K562 (cell line): ENCODE measurements around the gene ZFYVE27. TPM values are rescaled to one million over a fixed set of nuclear protein-coding genes. Genes with fewer than 3 reads are reported as not detected.

Experiments used
- ATAC-seq: fragments of 200-7000 bp; cut with Tn5 transposase; 3 replicates; pipeline ENCODE4 v1.9.1; 2020; ENCODE audit warnings: moderate library complexity
- BruUV-seq: library from RNA; stranded (reverse); fragments of 400-500 nt; replicated peaks from 2 replicates; lab custom pipeline; 2021; lab: Mats Ljungman, UMichigan
- CTCF ChIA-PET: fragments of 300-600 bp; formaldehyde crosslinking; extraction: SDS; loops from one replicate; lab custom pipeline; 2021; ENCODE audit warnings: low intra/inter-chr PET ratio; lab: Yijun Ruan, JAX
- POLR2A ChIA-PET: fragments of 300-600, 350-650 bp; sonication (Branson Sonifier 250); formaldehyde crosslinking; extraction: SDS; loops from one replicate; lab custom pipeline; 2021; ENCODE audit warnings: antibody characterized with exemption, inconsistent platforms; lab: Yijun Ruan, JAX
- DNase-seq, 4 experiments: peaks; one replicate each; pipeline versions ENCODE4 v3.0.0 to v3.0.0-alpha.2; 2011 to 2018; ENCODE audit warnings: low spot score in 3 of 4, mixed read lengths in 3 of 4; ENCODE audit errors: extremely low read depth in 1 of 4
- FAIRE-seq: peaks from 2 replicates; lab custom pipeline; 2011; peaks lifted over from hg19 to GRCh38; lab: Jason Lieb, UNC
- H2AFZ ChIP-seq: 2 replicates; pipeline ENCODE4 v1.6.0; 2011; ENCODE audit warnings: low read depth, low read length, control low read depth, inconsistent platforms
- H3K27ac ChIP-seq: fragments of 200-600 bp; 3 replicates; pipeline ENCODE4 v1.8.0; 2011; ENCODE audit warnings: low read depth, mild to moderate bottlenecking, control low read depth, inconsistent platforms, low read length, moderate library complexity, mixed read lengths; ENCODE audit errors: extremely low read depth
- H3K27me3 ChIP-seq, 2 experiments: fragments of 300-600 bp in 1 of 2; 2 replicates in 1 of 2; 3 replicates in 1 of 2; pipeline versions ENCODE4 v1.6.0 to v1.8.0; 2011; ENCODE audit warnings: inconsistent platforms in 2 of 2, low read length in 2 of 2, mild to moderate bottlenecking in 1 of 2, mixed read lengths in 1 of 2, moderate library complexity in 1 of 2; ENCODE audit not compliant: control insufficient read depth in 2 of 2, insufficient read depth in 2 of 2
- H3K36me3 ChIP-seq: fragments of 300-600 bp; 3 replicates; pipeline ENCODE4 v1.8.0; 2011; ENCODE audit warnings: mild to moderate bottlenecking, low read length, inconsistent platforms; ENCODE audit not compliant: control insufficient read depth, insufficient read depth
- H3K4me1 ChIP-seq, 2 experiments: fragments of 200-600 bp in 1 of 2; replicated peaks in 1 of 2; 2 replicates in 1 of 2; 3 replicates in 1 of 2; pipeline versions ENCODE4 v1.5.1 to v1.8.0; 2011; ENCODE audit warnings: inconsistent platforms in 2 of 2, low read length in 2 of 2, mild to moderate bottlenecking in 1 of 2, mixed read lengths in 1 of 2, moderate library complexity in 1 of 2; ENCODE audit not compliant: control insufficient read depth in 2 of 2, insufficient read depth in 2 of 2
- H3K4me2 ChIP-seq: 2 replicates; pipeline ENCODE4 v1.6.1; 2011; ENCODE audit warnings: low read length, control low read depth, inconsistent platforms, mixed read lengths; ENCODE audit not compliant: insufficient read depth
- H3K4me3 ChIP-seq: fragments of 200-600 bp; sonication (generic), shearing (Covaris generic); 2 replicates; pipeline ENCODE4 v1.5.1; 2016; ENCODE audit warnings: control low read depth, inconsistent platforms
- H3K79me2 ChIP-seq: fragments of 200-600 bp; 3 replicates; pipeline ENCODE4 v1.8.0; 2011; ENCODE audit warnings: low read length, inconsistent platforms; ENCODE audit not compliant: control insufficient read depth, insufficient read depth
- H3K9ac ChIP-seq, 2 experiments: 2 replicates each; pipeline versions ENCODE4 v1.6.0 to v1.6.1; 2011; ENCODE audit warnings: low read depth in 2 of 2, low read length in 2 of 2, control low read depth in 1 of 2, inconsistent platforms in 1 of 2, mild to moderate bottlenecking in 1 of 2, mixed read lengths in 1 of 2; ENCODE audit not compliant: insufficient read depth in 1 of 2
- H3K9me1 ChIP-seq: one replicate; pipeline ENCODE4 v1.6.0; 2011; ENCODE audit warnings: inconsistent platforms, mild to moderate bottlenecking, low read length, moderate library complexity; ENCODE audit not compliant: control insufficient read depth, insufficient read depth
- H3K9me3 ChIP-seq: replicated peaks from 2 replicates; pipeline ENCODE4 v1.5.1; 2011; ENCODE audit warnings: low read depth, low read length, inconsistent platforms; ENCODE audit not compliant: control insufficient read depth, insufficient read depth
- H4K20me1 ChIP-seq: replicated peaks from 2 replicates; pipeline ENCODE4 v1.6.1; 2011; ENCODE audit warnings: low read length, inconsistent platforms, mixed read lengths; ENCODE audit not compliant: control insufficient read depth, insufficient read depth
- CREB1 ChIP-seq, 2 experiments: sonication (generic) in 1 of 2; formaldehyde crosslinking in 1 of 2; IDR thresholded peaks; 2 replicates each; pipeline versions ENCODE4 v1.6.1 to v1.8.0; 2012 to 2022; ENCODE audit warnings: inconsistent platforms in 1 of 2, mild to moderate bottlenecking in 1 of 2, missing genetic modification reagents in 1 of 2, moderate library complexity in 1 of 2
- GATAD2B ChIP-seq: fragments of 450-650 bp; IDR thresholded peaks from 2 replicates; pipeline ENCODE4 v1.6.1; 2017; ENCODE audit warnings: mild to moderate bottlenecking, borderline replicate concordance
- IRF2 ChIP-seq: sonication (generic); formaldehyde crosslinking; IDR thresholded peaks from 2 replicates; pipeline ENCODE4 v1.8.1; 2022; ENCODE audit warnings: mild to moderate bottlenecking, missing genetic modification reagents
- JUNB ChIP-seq: fragments of 450-650 bp; formaldehyde crosslinking; conservative IDR thresholded peaks from 2 replicates; pipeline ENCODE4 v1.4.0; 2020; ENCODE audit warnings: mild to moderate bottlenecking
- MEIS2 ChIP-seq: fragments of 450-650 bp; IDR thresholded peaks from 2 replicates; pipeline ENCODE4 v1.6.1; 2014; ENCODE audit warnings: mild to moderate bottlenecking; ENCODE audit not compliant: partially characterized antibody
- MXD1 ChIP-seq: fragments of 250-450 bp; sonication (Bioruptor Pico); IDR thresholded peaks from 2 replicates; pipeline ENCODE4 v1.8.0; 2021; ENCODE audit warnings: borderline replicate concordance, mild to moderate bottlenecking, moderate library complexity; ENCODE audit not compliant: poor library complexity, severe bottlenecking
- MYNN ChIP-seq, 2 experiments: sonication (generic); formaldehyde crosslinking in 1 of 2; IDR thresholded peaks; 2 replicates each; pipeline versions ENCODE4 v1.5.0 to v1.6.1; 2016 to 2020; ENCODE audit warnings: antibody characterized with exemption in 1 of 2, missing genetic modification reagents in 1 of 2
- NCOA1 ChIP-seq: fragments of 450-650 bp; IDR thresholded peaks from 2 replicates; pipeline ENCODE4 v1.6.1; 2016; ENCODE audit warnings: low read depth
- NCOA4 ChIP-seq: fragments of 450-650 bp; IDR thresholded peaks from 2 replicates; pipeline ENCODE4 v1.6.1; 2018; ENCODE audit warnings: mild to moderate bottlenecking; ENCODE audit not compliant: partially characterized antibody
- NFATC3 ChIP-seq: fragments of 450-650 bp; IDR thresholded peaks from 2 replicates; pipeline ENCODE4 v1.6.1; 2017; ENCODE audit warnings: mild to moderate bottlenecking
- RBM17 ChIP-seq: fragments of 200-400 bp; formaldehyde crosslinking; IDR thresholded peaks from 2 replicates; pipeline ENCODE4 v1.6.1; 2017; ENCODE audit warnings: low read depth, mild to moderate bottlenecking, low read length, borderline replicate concordance
- RFX5 ChIP-seq: IDR thresholded peaks from 2 replicates; pipeline ENCODE4 v1.6.1; 2011; ENCODE audit warnings: low read depth, mild to moderate bottlenecking, improper control_type of control experiment, low read length
- TEAD4 ChIP-seq, 2 experiments: sonication (generic) in 1 of 2; formaldehyde crosslinking in 1 of 2; IDR thresholded peaks; 2 replicates each; pipeline versions ENCODE4 v1.6.1 to v1.8.0; 2012 to 2022; ENCODE audit warnings: borderline replicate concordance in 1 of 2, inconsistent platforms in 1 of 2, low read length in 1 of 2, mild to moderate bottlenecking in 1 of 2, missing genetic modification reagents in 1 of 2
- ZBTB43 ChIP-seq: sonication (generic); formaldehyde crosslinking; IDR thresholded peaks from 2 replicates; pipeline ENCODE4 v1.8.0; 2023; ENCODE audit warnings: mild to moderate bottlenecking, missing genetic modification reagents
- ZNF263 ChIP-seq: sonication (generic); formaldehyde crosslinking; IDR thresholded peaks from 2 replicates; pipeline ENCODE4 v1.8.0; 2022; ENCODE audit warnings: mild to moderate bottlenecking, missing genetic modification reagents, borderline replicate concordance
- ZNF644 ChIP-seq: fragments of 200-800 bp; sonication (Bioruptor generic); IDR thresholded peaks from 2 replicates; pipeline ENCODE4 v1.6.1; 2016; ENCODE audit warnings: low read depth, missing genetic modification characterization, missing compliant biosample characterization
- WGBS: fragments of 100-300 bp; shearing (Covaris generic); methylation state at CpG from one replicate; pipeline ENCODE4 v1.1.6; 2016; ENCODE audit warnings: low coverage, mixed read lengths; ENCODE audit not compliant: insufficient coverage; ENCODE audit errors: missing lambda C conversion rate; 5-methylcytosine and 5-hydroxymethylcytosine counted together
- in situ Hi-C: fragments of 300-500 bp; cut with MboI; formaldehyde crosslinking; loops from 4 replicates; pipeline ENCODE4 v1.15.0; 2018; ENCODE audit warnings: inconsistent platforms, mixed read lengths
- intact Hi-C: fragments of 100-400 bp; cut with micrococcal nuclease; formaldehyde crosslinking; loops from 2 replicates; pipeline ENCODE4 v1.14.2; 2022
- polyA plus RNA-seq, 8 experiments: library from polyadenylated mRNA; depleted of rRNA in 4 of 8; stranded (reverse) in 5 of 8; unstranded in 3 of 8; fragments of >200 nt; fragmentation: Nextera tagmentation in 2 of 8; fragmentation: Illumina TruSeq in 1 of 8; extraction: Ambion mirVana in 2 of 8; extraction: Trizol in 1 of 8; gene quantifications; 2 replicates each; pipeline versions ENCODE4 v1.2.1 to v1.2.3, GENCODE V29; 2011 to 2014; ENCODE audit warnings: inconsistent platforms in 1 of 8, missing spikeins in 1 of 8
- total RNA-seq, 7 experiments: library from RNA; depleted of rRNA in 6 of 7; stranded (reverse); fragments of >200 nt in 6 of 7; fragmentation: Illumina TruSeq in 2 of 7; extraction: Trizol in 2 of 7; gene quantifications; 2 replicates each; pipeline versions ENCODE4 v1.2.1 to v1.2.3, GENCODE V29; 2011 to 2021; ENCODE audit warnings: low replicate concordance in 1 of 7

The ZFYVE27 gene
- total and polyA plus RNA-seq, 9 of the 15 experiments (the other 6 are each of a cell fraction or from before 2014, with no cell fraction given): 0.81 to 21.9 (median 15.3) TPM

- Histone ChIP-seq H3K9me3 (peaks cover 5% of the 10 kb centered on the region; the same call in 1 of the 2 replicates), H3K27ac (no peak overlapping the region), H3K27me3 (peaks cover 0 to 1% of the 10 kb centered on the region in 2 experiments; a peak in 2 of 5 replicates), H3K4me2 (no peak overlapping the region), H3K9me1 (no peaks in the 10 kb centered on the region)
- ATAC-seq: no peak
- intact Hi-C loops: no loop called here
- 51% methylated on average over 4 of the region's 4 CpGs for WGBS
- no peak for TF ChIP-seq MYNN (IDR thresholded peaks at IDR 0.05)
- no peak for TF ChIP-seq MYNN (CRISPR knock-in tag; IDR thresholded peaks at IDR 0.05)
- no peak for TF ChIP-seq RBM17
- TF ChIP-seq JUNB (CRISPR knock-in tag): no peak
- no peak for TF ChIP-seq TEAD4 (IDR thresholded peaks at IDR 0.05; ENCODE audit: low read length)
- TF ChIP-seq TEAD4 (CRISPR knock-in tag; IDR thresholded peaks at IDR 0.05; ENCODE audit: borderline replicate concordance): no peak
- TF ChIP-seq RFX5: no peak
- TF ChIP-seq ZNF644: no peak
- TF ChIP-seq ZNF263: no peak
- no peak for TF ChIP-seq MEIS2
- no peak for TF ChIP-seq NCOA4
- no peak for TF ChIP-seq CREB1 (IDR thresholded peaks at IDR 0.05)
- no peak for TF ChIP-seq CREB1 (CRISPR knock-in tag; IDR thresholded peaks at IDR 0.05)
- no peak for TF ChIP-seq MXD1 (CRISPR knock-in tag)
- TF ChIP-seq NCOA1: no peak
- TF ChIP-seq GATAD2B: no peak
- TF ChIP-seq ZBTB43 (CRISPR knock-in tag): no peak
- TF ChIP-seq NFATC3: no peak
- no peak for TF ChIP-seq IRF2 (CRISPR knock-in tag)
- TF ChIP-seq, all 486 proteins: peak for 0
- no peaks in the 10 kb centered on the region for H3K36me3 ChIP-seq
- no peak overlapping the region for H3K9ac ChIP-seq
- peaks cover 10 to 12% of the 10 kb centered on the region in 2 experiments; a peak in 4 of 5 replicates for H3K4me1 ChIP-seq
- POLR2A ChIA-PET: no interaction called here
- no peak for FAIRE-seq
- no peak for DNase-seq
- no TSS peak for BruUV-seq
- H4K20me1 ChIP-seq: no peaks in the 10 kb centered on the region
- no peak overlapping the region; the same call in 1 of the 2 replicates for H2AFZ ChIP-seq
- no peaks in the 10 kb centered on the region for H3K79me2 ChIP-seq
- in situ Hi-C loops: no loop called here
- CTCF ChIA-PET: no interaction called here
- no peak overlapping the region for H3K4me3 ChIP-seq
Measured at GRCh38 chr10:97795886-97796285, 59.0 kb downstream of the ZFYVE27 start.
